NB4 (cell line): ENCODE data around the gene HCFC1.
A peak's percentile ranks its signal among the peaks of the same experiment; 100 is the strongest.
"Not testable (repeated sequence)": the region's sequence is repeated elsewhere in the genome, so short reads cannot be mapped to it uniquely, and the experiment has no call there.

Experiments
- DNase-seq: peaks from one replicate; pipeline ENCODE4 v3.0.0; 2010; ENCODE audit warnings: low read depth
- H3K4me3 ChIP-seq: one replicate; pipeline ENCODE4 v1.5.1; 2011; ENCODE audit warnings: mild to moderate bottlenecking, low read depth, low read length, moderate library complexity
- MYC ChIP-seq: IDR thresholded peaks from 2 replicates; pipeline ENCODE4 v1.6.1; 2011; ENCODE audit warnings: low read depth, low read length
- POLR2A ChIP-seq: IDR thresholded peaks from 2 replicates; pipeline ENCODE4 v1.6.1; 2011; ENCODE audit warnings: mild to moderate bottlenecking; ENCODE audit not compliant: insufficient read length; ENCODE audit errors: extremely low read depth
- TF ChIP-seq, protein P1 (sequence below): IDR thresholded peaks from one replicate; pipeline ENCODE4 v1.5.1; 2012; ENCODE audit warnings: low read depth, low read length
- TF ChIP-seq, protein P2 (sequence below): IDR thresholded peaks from 2 replicates; pipeline ENCODE4 v1.6.1; 2011; ENCODE audit warnings: low read depth, low read length

HCFC1 gene

DNA sequence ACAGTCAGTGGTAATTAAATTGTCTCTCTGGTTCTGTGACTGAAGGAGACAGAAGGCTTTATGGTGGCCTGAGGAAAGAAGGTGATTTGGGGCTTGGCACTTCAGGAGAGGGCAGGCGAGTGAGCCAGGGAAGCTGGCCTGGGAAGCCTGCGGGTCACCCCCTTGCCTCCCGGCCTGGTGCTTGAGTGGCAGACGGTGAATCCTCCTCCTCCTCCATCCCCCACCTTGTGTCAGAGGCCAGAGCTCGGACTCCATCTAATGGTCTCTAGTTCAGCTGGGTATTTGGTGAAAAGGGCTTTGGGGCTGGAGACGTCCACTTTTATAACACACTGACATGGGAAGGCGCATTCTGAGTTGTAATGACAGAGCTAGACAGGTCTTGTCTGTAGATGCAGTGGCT, 9.6 kb upstream of the HCFC1 start:
- H3K4me3 ChIP-seq = no peak overlapping the region
- TF ChIP-seq, protein P1, sequence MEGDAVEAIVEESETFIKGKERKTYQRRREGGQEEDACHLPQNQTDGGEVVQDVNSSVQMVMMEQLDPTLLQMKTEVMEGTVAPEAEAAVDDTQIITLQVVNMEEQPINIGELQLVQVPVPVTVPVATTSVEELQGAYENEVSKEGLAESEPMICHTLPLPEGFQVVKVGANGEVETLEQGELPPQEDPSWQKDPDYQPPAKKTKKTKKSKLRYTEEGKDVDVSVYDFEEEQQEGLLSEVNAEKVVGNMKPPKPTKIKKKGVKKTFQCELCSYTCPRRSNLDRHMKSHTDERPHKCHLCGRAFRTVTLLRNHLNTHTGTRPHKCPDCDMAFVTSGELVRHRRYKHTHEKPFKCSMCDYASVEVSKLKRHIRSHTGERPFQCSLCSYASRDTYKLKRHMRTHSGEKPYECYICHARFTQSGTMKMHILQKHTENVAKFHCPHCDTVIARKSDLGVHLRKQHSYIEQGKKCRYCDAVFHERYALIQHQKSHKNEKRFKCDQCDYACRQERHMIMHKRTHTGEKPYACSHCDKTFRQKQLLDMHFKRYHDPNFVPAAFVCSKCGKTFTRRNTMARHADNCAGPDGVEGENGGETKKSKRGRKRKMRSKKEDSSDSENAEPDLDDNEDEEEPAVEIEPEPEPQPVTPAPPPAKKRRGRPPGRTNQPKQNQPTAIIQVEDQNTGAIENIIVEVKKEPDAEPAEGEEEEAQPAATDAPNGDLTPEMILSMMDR = no peak
- no peak for TF ChIP-seq MYC
- TF ChIP-seq, protein P2, sequence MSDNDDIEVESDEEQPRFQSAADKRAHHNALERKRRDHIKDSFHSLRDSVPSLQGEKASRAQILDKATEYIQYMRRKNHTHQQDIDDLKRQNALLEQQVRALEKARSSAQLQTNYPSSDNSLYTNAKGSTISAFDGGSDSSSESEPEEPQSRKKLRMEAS = no peak
- TF ChIP-seq POLR2A = no peak
- DNase-seq = no peak

DNA sequence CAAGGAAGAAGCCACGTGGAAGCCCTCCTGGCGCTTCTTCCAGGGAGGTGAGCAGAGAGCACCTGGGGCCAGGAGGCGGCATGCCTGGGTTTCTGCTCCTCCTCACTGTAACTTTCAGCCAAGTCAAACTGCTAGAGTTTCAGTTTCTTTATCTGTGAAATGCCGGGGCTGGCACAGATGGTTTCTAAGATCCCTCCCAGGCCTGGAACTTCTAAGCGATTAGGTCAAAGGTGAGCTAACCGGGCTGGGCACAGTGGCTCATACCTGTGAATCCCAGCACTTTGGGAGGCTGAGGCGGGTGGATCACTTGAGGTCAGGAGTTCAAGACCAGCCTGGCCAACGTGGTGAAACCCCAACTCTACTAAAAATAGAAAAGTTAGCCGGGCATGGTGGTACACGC, 8.8 kb upstream of the HCFC1 start:
- not testable (repeated sequence) for DNase-seq, H3K4me3 ChIP-seq

DNA sequence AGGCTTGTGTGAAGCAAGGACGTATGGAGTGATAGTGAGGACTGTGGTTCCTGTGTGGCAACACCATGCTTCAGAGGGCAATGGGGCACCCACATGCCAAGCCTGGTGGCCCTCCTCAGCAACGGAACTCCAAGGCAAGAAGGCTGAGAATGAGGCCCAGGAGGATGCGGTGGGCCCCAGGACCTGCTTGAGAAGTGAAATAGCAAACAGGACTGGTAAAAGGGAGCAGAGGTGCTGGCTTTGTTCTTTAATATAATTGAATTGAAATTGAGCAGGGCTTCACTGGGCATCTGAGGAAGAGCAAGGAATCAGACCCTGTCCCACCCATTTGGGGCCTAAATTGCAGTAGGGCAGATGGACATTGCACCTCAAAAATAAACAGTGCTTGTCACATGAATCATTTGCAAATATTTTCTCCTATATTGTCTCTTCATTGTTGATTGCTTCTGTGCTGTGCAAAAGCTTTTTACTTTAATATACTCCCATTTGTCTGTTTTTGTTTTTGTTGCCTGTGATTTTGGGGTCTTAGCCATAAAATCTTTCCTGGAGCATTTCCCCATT, 3.2 kb upstream of the HCFC1 start:
- DNase-seq = peak; percentile 65
- TF ChIP-seq, protein P2 = peak; percentile 52; the same call in 1 of the 2 replicates
- TF ChIP-seq, protein P1 = no peak
- no peak for TF ChIP-seq MYC
- TF ChIP-seq POLR2A = no peak
- H3K4me3 ChIP-seq = no peak overlapping the region

DNA sequence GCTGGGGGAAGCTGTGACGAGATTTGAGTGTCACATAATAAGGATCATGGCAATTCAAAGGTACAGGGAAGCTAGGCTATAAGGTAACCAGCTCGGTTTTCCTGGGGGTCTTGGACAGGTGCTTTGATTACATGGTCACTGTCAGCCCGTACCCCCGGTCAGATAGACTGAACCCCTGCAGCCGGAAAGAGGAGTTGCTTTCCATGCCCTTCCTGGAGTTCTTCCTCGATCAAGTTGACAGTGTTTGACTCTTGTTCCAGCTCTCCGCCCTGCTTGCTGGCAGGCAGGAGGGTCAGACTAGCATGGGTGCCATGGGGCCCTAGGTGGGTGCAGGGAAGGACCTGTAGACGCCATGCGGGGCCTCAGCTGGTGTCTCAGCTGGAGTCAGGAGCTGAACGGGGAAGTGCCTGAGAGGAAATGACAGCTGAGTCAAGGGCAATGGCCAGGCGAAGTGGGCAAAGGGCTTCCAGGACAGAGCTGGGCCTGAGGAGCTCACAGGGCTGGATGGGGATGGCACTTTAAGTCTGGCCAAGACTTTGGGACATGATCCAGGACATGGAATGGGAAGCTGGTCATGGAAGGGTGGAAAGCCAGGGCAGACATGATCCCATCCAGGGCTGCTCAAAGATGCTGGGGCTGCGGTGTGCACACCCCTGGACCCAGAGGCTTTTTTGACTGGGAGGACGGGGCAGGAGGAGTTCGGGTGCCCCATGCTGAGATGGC, 2.5 kb upstream of the HCFC1 start:
- peak overlapping the region; percentile 9 for H3K4me3 ChIP-seq
- TF ChIP-seq, protein P1 = no peak
- TF ChIP-seq MYC = peak; percentile 36
- peak; percentile 58 for DNase-seq

DNA sequence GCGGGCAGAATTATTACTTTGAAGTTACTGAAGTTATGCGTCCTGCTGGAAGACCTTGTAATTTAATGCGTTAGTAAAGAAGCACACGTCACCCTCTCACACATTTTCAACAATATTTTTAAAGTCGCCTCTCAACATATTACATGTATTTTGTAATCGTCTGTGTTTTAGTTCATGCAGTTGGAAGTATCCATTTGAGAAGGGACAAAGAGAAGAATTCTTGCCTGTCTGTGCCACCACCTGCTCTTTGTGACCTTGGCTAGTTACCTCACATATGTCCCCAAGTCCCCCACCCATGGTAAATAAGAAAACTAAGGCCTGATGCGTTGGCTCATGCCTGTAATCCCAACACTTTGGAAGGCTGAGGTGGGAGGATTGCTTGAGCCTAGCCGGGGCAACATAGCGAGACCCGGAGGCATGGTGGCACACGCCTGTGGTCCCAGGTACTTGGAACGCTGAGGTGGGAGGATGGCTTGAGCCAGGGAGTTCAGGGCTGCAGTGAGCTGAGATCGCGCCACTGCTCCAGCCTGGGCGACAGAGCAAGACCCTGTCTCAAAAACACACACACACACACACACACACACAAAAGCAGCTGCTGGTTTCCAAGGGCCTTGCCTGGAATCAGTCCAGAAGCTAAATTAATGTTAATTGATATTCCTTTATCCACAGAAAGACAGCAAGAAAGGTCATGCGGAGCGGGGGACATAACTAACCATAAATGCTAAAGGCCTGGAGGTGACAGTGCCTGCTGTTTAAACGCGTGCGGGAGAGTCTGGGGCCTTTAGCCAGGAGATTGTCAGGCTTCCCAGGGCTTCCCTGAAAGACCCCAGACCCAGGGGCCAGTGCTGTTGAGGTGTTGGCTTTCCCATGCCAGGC, 1.7 kb upstream of the HCFC1 start:
- H3K4me3 ChIP-seq = peak overlapping the region; percentile 86
- DNase-seq = peak; percentile 28
- TF ChIP-seq POLR2A = no peak
- TF ChIP-seq, protein P2 = peak; percentile 13; the same call in 1 of the 2 replicates

DNA sequence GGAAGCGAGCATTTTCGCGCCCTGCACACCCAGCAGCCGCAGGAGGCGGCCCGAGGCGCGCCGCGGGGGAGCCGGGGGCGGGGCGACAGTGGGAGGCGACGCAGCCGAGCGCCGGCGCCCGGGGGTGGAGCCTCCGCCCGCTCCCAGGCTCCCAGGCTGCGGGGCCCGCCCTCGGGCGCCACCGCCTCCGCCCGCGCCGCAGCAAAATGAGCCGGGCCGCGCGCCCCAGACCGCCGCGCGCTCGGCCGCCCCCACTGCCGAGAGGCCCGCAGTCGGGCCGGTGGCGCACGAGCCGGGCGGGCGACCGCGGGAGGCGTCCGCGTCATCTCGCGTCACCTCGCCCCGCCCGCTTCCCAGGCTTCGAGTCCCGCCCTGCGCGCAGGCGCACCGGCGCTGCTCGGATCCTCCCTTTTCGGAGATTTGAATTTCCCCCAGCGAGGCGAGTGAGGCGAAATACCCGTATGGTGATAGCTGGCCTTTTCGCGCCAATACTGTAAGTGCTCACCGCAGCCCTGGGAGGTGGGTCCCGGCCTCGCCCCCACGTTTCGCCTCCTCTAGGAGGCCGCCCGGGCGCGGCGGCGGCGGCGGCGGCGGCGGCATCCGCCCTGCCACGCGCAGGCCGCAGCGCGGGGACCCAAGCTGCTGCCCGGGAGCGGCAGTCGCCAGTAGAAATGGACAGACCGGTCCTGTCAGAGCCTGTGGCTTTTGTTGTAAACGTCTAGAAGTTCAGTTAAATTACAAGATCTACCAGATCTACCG, 929 bp upstream of the HCFC1 start, which contains the start of gene TMEM187:
TSS of gene TMEM187 (plus strand) at position 387 of the 759 bp plus-strand sequence. CDS start 9,309 bp downstream, outside the sequence.
- peak; percentile 40 for TF ChIP-seq POLR2A
- TF ChIP-seq, protein P1 = no peak
- peak; percentile 96 for DNase-seq

More for the DNA sequence above, 929 bp upstream of the HCFC1 start, which contains the start of gene TMEM187:
- peak within 1 kb of the TSS; percentile 90 for H3K4me3 ChIP-seq
